ENCODE measurements around the gene RASGEF1B.
A peak's percentile ranks its signal among the peaks of the same experiment; 100 is the strongest.
"Not testable (repeated sequence)": the region's sequence is repeated elsewhere in the genome, so short reads cannot be mapped to it uniquely, and the experiment has no call there.

The RASGEF1B gene

DNA sequence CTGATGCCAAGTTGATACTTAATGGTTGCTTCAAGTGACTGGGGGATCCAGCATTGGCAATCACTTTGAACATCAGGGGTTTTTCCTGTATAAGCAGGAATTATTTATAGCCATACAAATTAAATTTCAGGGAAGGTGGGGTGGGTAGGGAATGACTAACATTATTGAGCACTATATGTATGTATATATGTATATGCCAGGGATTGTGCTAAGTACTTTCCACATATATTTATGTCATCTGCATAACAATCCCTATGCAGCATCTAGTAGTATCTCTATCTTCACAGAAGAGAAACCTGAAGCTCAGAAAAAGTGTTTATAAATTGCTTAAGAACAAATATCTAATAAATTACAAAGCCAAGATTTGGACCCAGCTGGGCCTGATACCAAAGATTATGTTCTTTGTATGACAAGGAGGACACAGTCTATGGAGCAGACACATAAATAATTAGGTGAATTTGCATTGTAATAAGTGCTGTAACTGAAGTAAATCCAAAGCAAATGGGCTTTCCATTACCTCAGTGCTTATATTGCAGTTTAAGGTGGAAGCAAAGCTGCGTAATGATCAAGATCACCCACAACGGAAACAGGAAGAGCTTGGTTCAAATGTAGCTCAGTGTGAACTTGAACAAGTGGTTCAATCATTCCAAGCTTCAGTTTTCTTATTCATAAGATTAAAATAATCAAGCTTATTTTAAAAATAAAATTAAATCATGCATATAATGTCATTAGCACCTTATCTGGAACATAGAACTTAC, 18.9 kb upstream of the RASGEF1B start:
- in situ Hi-C loops (cut with HindIII; ENCODE audit: low pct_unique_long_range_greater_than_20kb, low sequenced_read_pairs) = no loop called here
- DNase-seq (ENCODE audit: low read depth in 1 of 2, low spot score in 1 of 2) = no peak
- no peak for TF ChIP-seq JUND (IDR thresholded peaks at IDR 0.05; ENCODE audit: low read depth)

DNA sequence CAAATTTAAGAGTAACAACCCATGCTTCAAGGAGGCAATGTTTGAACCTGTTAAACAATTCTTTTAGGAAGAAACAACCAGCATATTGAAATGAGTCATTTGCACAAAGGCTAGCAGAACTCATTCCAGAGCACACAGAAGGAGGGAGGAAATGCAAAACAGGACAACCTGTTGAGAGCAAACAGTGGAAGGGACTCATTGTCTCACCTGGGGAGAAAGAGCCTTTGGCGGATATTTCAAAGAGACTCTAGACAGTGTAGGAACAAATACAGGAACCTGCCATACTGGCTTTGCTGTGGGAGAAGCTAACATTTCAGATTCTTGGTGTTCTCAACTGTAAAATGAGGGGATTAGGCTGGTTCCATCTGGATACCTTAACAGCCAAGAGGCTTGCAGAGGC, 14.8 kb upstream of the RASGEF1B start:
- in situ Hi-C loops (cut with HindIII; ENCODE audit: low pct_unique_long_range_greater_than_20kb, low sequenced_read_pairs) = no loop called here
- peak in 1 of 2 experiments; percentile 72 for DNase-seq (ENCODE audit: low read depth in 1 of 2, low spot score in 1 of 2)
- no peak for TF ChIP-seq JUND (IDR thresholded peaks at IDR 0.05; ENCODE audit: low read depth)

- TF ChIP-seq JUND (IDR thresholded peaks at IDR 0.05; ENCODE audit: low read depth) = no peak
- no peak for DNase-seq (ENCODE audit: low read depth in 1 of 2, low spot score in 1 of 2)
Observed at GRCh38 chr4:81485310-81485980, 13.7 kb upstream of the RASGEF1B start.

GRCh38 chr4:81482326-81482725, 10.6 kb upstream of the RASGEF1B start:
- in situ Hi-C loops (cut with HindIII; ENCODE audit: low pct_unique_long_range_greater_than_20kb, low sequenced_read_pairs) = no loop called here
- no peak for DNase-seq (ENCODE audit: low read depth in 1 of 2, low spot score in 1 of 2)
- no peak for TF ChIP-seq JUND (IDR thresholded peaks at IDR 0.05; ENCODE audit: low read depth)

More at GRCh38 chr4:81485310-81485980, 13.7 kb upstream of the RASGEF1B start:
- in situ Hi-C loops (cut with HindIII; ENCODE audit: low pct_unique_long_range_greater_than_20kb, low sequenced_read_pairs) = no loop called here

- TF ChIP-seq JUND (IDR thresholded peaks at IDR 0.05; ENCODE audit: low read depth) = no peak
- DNase-seq (ENCODE audit: low read depth in 1 of 2, low spot score in 1 of 2) = no peak
- in situ Hi-C loops (cut with HindIII; ENCODE audit: low pct_unique_long_range_greater_than_20kb, low sequenced_read_pairs) = no loop called here
Observed at GRCh38 chr4:81481151-81481550, 9.4 kb upstream of the RASGEF1B start.

- DNase-seq (ENCODE audit: low read depth in 1 of 2, low spot score in 1 of 2); in situ Hi-C loops (cut with HindIII; ENCODE audit: low pct_unique_long_range_greater_than_20kb, low sequenced_read_pairs): not testable (repeated sequence)
Observed at GRCh38 chr4:81479573-81479972, 7.9 kb upstream of the RASGEF1B start.

- DNase-seq (ENCODE audit: low read depth in 1 of 2, low spot score in 1 of 2) = peak in 1 of 2 experiments; percentile 69
- in situ Hi-C loops (cut with HindIII; ENCODE audit: low pct_unique_long_range_greater_than_20kb, low sequenced_read_pairs) = not testable (repeated sequence)
Observed at GRCh38 chr4:81473331-81474265, 1.9 kb upstream of the RASGEF1B start.

- no peak for TF ChIP-seq JUND (IDR thresholded peaks at IDR 0.05; ENCODE audit: low read depth)
- DNase-seq (ENCODE audit: low read depth in 1 of 2, low spot score in 1 of 2) = peak; percentile 16 to 85
- in situ Hi-C loops (cut with HindIII; ENCODE audit: low pct_unique_long_range_greater_than_20kb, low sequenced_read_pairs) = no loop called here
Observed at GRCh38 chr4:81472281-81473182, 825 bp upstream of the RASGEF1B start.

DNA sequence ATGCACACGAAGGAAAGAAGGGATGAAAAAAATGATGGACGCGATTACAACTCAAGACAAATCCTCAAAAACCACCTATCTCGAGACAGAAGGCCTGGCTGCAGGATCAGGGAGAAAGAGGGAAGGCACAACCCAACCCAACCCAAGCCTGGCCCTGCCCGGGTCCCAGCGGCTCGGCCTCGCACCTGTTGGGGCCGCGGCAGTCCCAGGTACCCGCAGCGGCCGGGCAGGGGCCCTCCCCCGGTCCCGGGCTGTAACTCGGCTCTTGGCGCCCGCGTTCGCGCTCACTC, 464 bp downstream of the RASGEF1B start:
- in situ Hi-C loops (cut with HindIII; ENCODE audit: low pct_unique_long_range_greater_than_20kb, low sequenced_read_pairs) = no loop called here
- TF ChIP-seq JUND (IDR thresholded peaks at IDR 0.05; ENCODE audit: low read depth) = no peak
- DNase-seq (ENCODE audit: low read depth in 1 of 2, low spot score in 1 of 2) = no peak

- DNase-seq (ENCODE audit: low read depth in 1 of 2, low spot score in 1 of 2) = peak in 1 of 2 experiments; percentile 16
- TF ChIP-seq JUND (IDR thresholded peaks at IDR 0.05; ENCODE audit: low read depth) = no peak
- in situ Hi-C loops (cut with HindIII; ENCODE audit: low pct_unique_long_range_greater_than_20kb, low sequenced_read_pairs) = no loop called here
Observed at GRCh38 chr4:81470456-81471297, 1.0 kb downstream of the RASGEF1B start.

DNA sequence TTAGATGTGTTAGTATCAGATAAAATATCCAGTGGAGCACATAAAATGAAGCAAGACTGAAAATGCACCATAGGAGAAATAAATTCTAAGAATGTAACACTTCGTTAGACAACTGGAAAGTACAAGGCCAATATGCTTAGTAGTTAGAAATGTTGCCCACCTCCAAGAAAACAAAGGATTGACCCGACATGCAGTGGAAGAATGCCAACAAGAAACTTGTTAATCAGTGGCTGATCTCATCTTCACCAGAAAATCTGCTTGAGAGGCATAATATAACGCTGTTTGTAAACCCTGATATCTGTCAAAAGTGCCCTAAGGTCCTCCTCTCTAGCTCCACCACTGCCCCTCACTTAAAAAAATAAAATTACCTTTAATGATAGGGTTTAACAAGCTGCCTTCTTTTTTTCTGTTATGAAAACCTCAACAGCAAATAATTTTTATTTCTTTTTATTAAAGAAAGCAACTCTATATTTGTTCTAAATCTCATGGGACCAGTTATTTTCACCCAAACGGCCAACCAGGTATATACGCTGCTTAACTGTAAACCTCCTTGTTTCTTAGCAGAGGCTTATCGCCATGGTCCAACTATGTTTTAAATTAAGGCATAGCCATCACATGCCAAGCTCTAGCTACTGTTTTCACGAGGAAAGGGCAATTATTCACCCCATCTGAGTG, 1.8 kb downstream of the RASGEF1B start:
- no peak for DNase-seq (ENCODE audit: low read depth in 1 of 2, low spot score in 1 of 2)
- no peak for TF ChIP-seq JUND (IDR thresholded peaks at IDR 0.05; ENCODE audit: low read depth)
- in situ Hi-C loops (cut with HindIII; ENCODE audit: low pct_unique_long_range_greater_than_20kb, low sequenced_read_pairs) = no loop called here
